H1 (cell line): ENCODE measurements around the gene TRNAU1AP. TPM values are rescaled to one million over a fixed set of nuclear protein-coding genes. Genes with fewer than 3 reads are reported as not detected.

Experiments used
- CTCF ChIA-PET: fragments of 300-600 bp; sonication (Branson Sonifier 250); formaldehyde crosslinking; loops from one replicate; lab custom pipeline; 2021; ENCODE audit not compliant: partially characterized antibody; lab: Charles Lee
- POLR2A ChIA-PET: fragments of 300-600 bp; sonication (Branson Sonifier 250); formaldehyde crosslinking; loops from one replicate; lab custom pipeline; 2021; ENCODE audit warnings: inconsistent platforms; ENCODE audit not compliant: partially characterized antibody; lab: Charles Lee
- DNase-seq, 2 experiments: peaks; one replicate each; pipeline versions ENCODE4 v3.0.0 to v3.0.0-alpha.2; 2010 to 2022; ENCODE audit warnings: low spot score in 2 of 2, low read depth in 1 of 2, mixed read lengths in 1 of 2
- FAIRE-seq: peaks from 2 replicates; lab custom pipeline; 2011; peaks lifted over from hg19 to GRCh38; lab: Jason Lieb, UNC
- H2AFZ ChIP-seq: 2 replicates; pipeline ENCODE4 v1.8.1; 2012; ENCODE audit warnings: low read length, inconsistent platforms
- H2AK5ac ChIP-seq: 2 replicates; pipeline ENCODE4 v1.6.1; 2013; ENCODE audit warnings: low read depth, low read length
- H2BK120ac ChIP-seq: replicated peaks from 2 replicates; pipeline ENCODE3; 2013; ENCODE audit warnings: low read depth, low read length, inconsistent platforms
- H2BK12ac ChIP-seq: 2 replicates; pipeline ENCODE4 v1.6.1; 2013; ENCODE audit warnings: low read depth, low read length
- H2BK15ac ChIP-seq: 2 replicates; pipeline ENCODE4 v1.6.1; 2013; ENCODE audit warnings: low read length
- H2BK20ac ChIP-seq: 2 replicates; pipeline ENCODE4 v1.6.1; 2013; ENCODE audit warnings: low read length
- H2BK5ac ChIP-seq: 2 replicates; pipeline ENCODE4 v1.6.1; 2013; ENCODE audit warnings: low read depth, low read length
- H3K14ac ChIP-seq: 2 replicates; pipeline ENCODE4 v1.6.1; 2013; ENCODE audit warnings: inconsistent platforms; ENCODE audit not compliant: insufficient read length
- H3K18ac ChIP-seq: 2 replicates; pipeline ENCODE4 v1.6.1; 2013; ENCODE audit warnings: low read length; ENCODE audit errors: extremely low read depth
- H3K23ac ChIP-seq: 2 replicates; pipeline ENCODE4 v1.6.1; 2013; ENCODE audit warnings: inconsistent platforms; ENCODE audit not compliant: insufficient read length
- H3K23me2 ChIP-seq: 2 replicates; pipeline ENCODE4 v1.6.1; 2013; ENCODE audit warnings: low read depth, low read length
- H3K27ac ChIP-seq: 2 replicates; pipeline ENCODE4 v1.6.1; 2011; ENCODE audit warnings: low read depth, low read length, inconsistent platforms
- H3K27me3 ChIP-seq, 4 experiments: replicated peaks in 1 of 4; 1 replicate in 1 of 4; 2 replicates in 3 of 4; pipeline versions ENCODE4 v1.6.1 to v1.8.1; 2011 to 2013; ENCODE audit warnings: low read length in 3 of 4, mild to moderate bottlenecking in 3 of 4, inconsistent platforms in 2 of 4, mixed read lengths in 2 of 4, moderate library complexity in 1 of 4; ENCODE audit not compliant: control insufficient read depth in 3 of 4, insufficient read depth in 3 of 4; ENCODE audit errors: extremely low read depth in 1 of 4
- H3K36me3 ChIP-seq, 4 experiments: 2 replicates each; pipeline versions ENCODE4 v1.6.1 to v1.8.1; 2011 to 2013; ENCODE audit warnings: mild to moderate bottlenecking in 4 of 4, low read length in 3 of 4, moderate library complexity in 2 of 4, control low read depth in 1 of 4, inconsistent platforms in 1 of 4; ENCODE audit not compliant: insufficient read depth in 4 of 4, control insufficient read depth in 2 of 4
- H3K4ac ChIP-seq: replicated peaks from 2 replicates; pipeline ENCODE3; 2013; ENCODE audit warnings: low read length, low read depth, mixed read lengths, inconsistent platforms; ENCODE audit not compliant: insufficient read length
- H3K4me1 ChIP-seq, 4 experiments: replicated peaks in 1 of 4; 1 replicate in 1 of 4; 2 replicates in 3 of 4; pipeline versions ENCODE4 v1.6.1 to v1.8.1; 2011 to 2013; ENCODE audit warnings: low read length in 3 of 4, inconsistent platforms in 2 of 4, mixed read lengths in 1 of 4; ENCODE audit not compliant: insufficient read depth in 4 of 4, control insufficient read depth in 3 of 4
- H3K4me2 ChIP-seq, 2 experiments: 2 replicates each; pipeline versions ENCODE4 v1.6.1 to v1.8.1; 2011 to 2013; ENCODE audit warnings: low read depth in 2 of 2, low read length in 2 of 2, control low read depth in 1 of 2, inconsistent platforms in 1 of 2, mild to moderate bottlenecking in 1 of 2; ENCODE audit not compliant: insufficient read depth in 1 of 2
- H3K4me3 ChIP-seq, 4 experiments: fragments of 200-600, 300-600 bp in 1 of 4; sonication (generic), shearing (Covaris generic), sonication (Bioruptor Twin) in 1 of 4; 2 replicates each; pipeline versions ENCODE4 v1.5.1 to v1.8.1; 2011 to 2016; ENCODE audit warnings: low read length in 4 of 4, low read depth in 3 of 4, control low read depth in 2 of 4, inconsistent platforms in 2 of 4, mild to moderate bottlenecking in 2 of 4, mixed read lengths in 1 of 4, moderate library complexity in 1 of 4; ENCODE audit not compliant: insufficient read depth in 2 of 4; ENCODE audit errors: extremely low read depth in 1 of 4
- H3K56ac ChIP-seq: replicated peaks from 2 replicates; pipeline ENCODE3; 2013; ENCODE audit warnings: low read depth, mild to moderate bottlenecking, mixed read lengths, low read length, inconsistent platforms; ENCODE audit not compliant: insufficient read length
- H3K79me1 ChIP-seq: 2 replicates; pipeline ENCODE4 v1.6.1; 2013; ENCODE audit warnings: low read depth, low read length, control low read depth
- H3K79me2 ChIP-seq, 2 experiments: 2 replicates each; pipeline versions ENCODE4 v1.6.1 to v1.8.1; 2012 to 2013; ENCODE audit warnings: low read length in 2 of 2, mild to moderate bottlenecking in 2 of 2, inconsistent platforms in 1 of 2; ENCODE audit not compliant: insufficient read depth in 2 of 2, control insufficient read depth in 1 of 2
- H3K9ac ChIP-seq, 4 experiments: replicated peaks in 1 of 4; 1 replicate in 1 of 4; 2 replicates in 3 of 4; pipeline versions ENCODE4 v1.6.1 to v1.8.1; 2011 to 2013; ENCODE audit warnings: low read depth in 3 of 4, low read length in 3 of 4, control low read depth in 2 of 4, mild to moderate bottlenecking in 2 of 4, moderate library complexity in 2 of 4, inconsistent platforms in 1 of 4; ENCODE audit errors: extremely low read depth in 1 of 4
- H3K9me3 ChIP-seq, 2 experiments: 2 replicates each; pipeline versions ENCODE4 v1.6.1 to v1.8.1; 2012 to 2013; ENCODE audit warnings: mild to moderate bottlenecking in 2 of 2, moderate library complexity in 2 of 2, control low read depth in 1 of 2, inconsistent platforms in 1 of 2, low read depth in 1 of 2, low read length in 1 of 2, mixed read lengths in 1 of 2; ENCODE audit not compliant: insufficient read depth in 2 of 2
- H4K20me1 ChIP-seq, 2 experiments: replicated peaks in 1 of 2; 2 replicates each; pipeline versions ENCODE3 to v1.8.1; 2011 to 2013; ENCODE audit warnings: inconsistent platforms in 2 of 2, low read length in 2 of 2, mild to moderate bottlenecking in 1 of 2; ENCODE audit not compliant: insufficient read depth in 2 of 2, control insufficient read depth in 1 of 2
- H4K5ac ChIP-seq: 2 replicates; pipeline ENCODE4 v1.6.1; 2013; ENCODE audit warnings: low read length, low read depth, mixed read lengths, inconsistent platforms; ENCODE audit not compliant: insufficient read length
- H4K8ac ChIP-seq: 2 replicates; pipeline ENCODE4 v1.8.0; 2013; ENCODE audit warnings: mild to moderate bottlenecking, moderate library complexity, low read length, inconsistent platforms; ENCODE audit not compliant: insufficient read depth; ENCODE audit errors: extremely low read depth
- H4K91ac ChIP-seq: replicated peaks from 2 replicates; pipeline ENCODE3; 2013; ENCODE audit warnings: low read length, mixed read lengths, inconsistent platforms; ENCODE audit not compliant: insufficient read length
- KDM5A ChIP-seq: fragments of 200-600 bp; IDR thresholded peaks from 2 replicates; pipeline ENCODE4 v1.7.1; 2012; ENCODE audit warnings: mild to moderate bottlenecking, low read length, inconsistent platforms, mixed read lengths
- WGBS, 2 experiments: shearing (Covaris generic) in 1 of 2; methylation state at CpG; one replicate each; pipeline versions ENCODE4 v1.1.6 to v1.1.7; 2013 to 2015; ENCODE audit warnings: low lambda C conversion rate in 2 of 2, mixed read lengths in 2 of 2, inconsistent platforms in 1 of 2, low coverage in 1 of 2, missing lambda C conversion rate in 1 of 2; ENCODE audit not compliant: insufficient replicate concordance in 2 of 2, insufficient coverage in 1 of 2, insufficient read length in 1 of 2; ENCODE audit errors: extremely low coverage in 1 of 2, missing lambda C conversion rate in 1 of 2; 5-methylcytosine and 5-hydroxymethylcytosine counted together
- polyA plus RNA-seq, 7 experiments: library from polyadenylated mRNA; depleted of rRNA in 3 of 7; stranded (reverse) in 5 of 7; unstranded in 2 of 7; fragments of >200 nt in 5 of 7; fragments of 200-250 nt in 2 of 7; gene quantifications; 1 replicate in 5 of 7; 2 replicates in 1 of 7; 4 replicates in 1 of 7; pipeline versions ENCODE4 v1.2.1 to v1.2.3, GENCODE V29; 2011 to 2013; ENCODE audit warnings: missing spikeins in 2 of 7, mixed read lengths in 2 of 7
- total RNA-seq: library from RNA; stranded (reverse); fragmentation: NEBNext Ultra II Directional; extraction: Animal tissue kit (Norgen Biotek cat#: 25700); gene quantifications from 2 replicates; pipeline ENCODE4 v1.2.1, GENCODE V29; 2021

TRNAU1AP gene
- total and polyA plus RNA-seq, 2 of the 8 experiments (the other 6 are each of a cell fraction or from before 2014, with no cell fraction given): 35.2 to 37.1 TPM

DNA sequence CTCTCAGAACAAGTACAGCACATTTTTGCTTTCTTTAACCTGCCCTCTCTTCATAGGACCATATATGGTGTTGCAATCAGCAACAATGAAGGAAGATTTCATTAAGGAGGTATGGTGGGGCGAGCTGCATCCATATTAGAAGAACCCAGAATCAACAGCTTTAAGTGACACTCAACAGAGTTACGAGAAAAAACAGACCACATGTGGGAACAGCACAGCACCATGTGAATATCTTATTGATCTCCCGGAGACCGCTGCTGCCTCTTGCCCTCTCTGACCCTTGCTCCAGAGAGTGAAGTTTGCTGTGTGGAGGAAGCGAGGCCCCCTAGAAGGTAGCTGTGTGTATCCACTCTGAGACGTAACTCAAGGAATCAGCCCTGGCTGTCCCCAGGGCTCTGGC lies 52.1 kb downstream of the TRNAU1AP start:
- H4K5ac ChIP-seq: no peak overlapping the region
- no peak overlapping the region for H3K9ac ChIP-seq
- no peak overlapping the region for H3K14ac ChIP-seq
- H4K8ac ChIP-seq: no peak overlapping the region; the same call in 1 of the 2 replicates
- POLR2A ChIA-PET: interaction anchor here (0.9 to 21.8 kb wide), 11 partner anchors 11 to 185 kb away, joined by 3 to 473 read pairs (median 3); partner anchors contain the start of gene RCC1
- H3K79me2 ChIP-seq: no peaks in the 10 kb centered on the region
- H3K36me3 ChIP-seq: peaks cover 0 to 18% (median 5%) of the 10 kb centered on the region in 4 experiments; a peak in 5 of 8 replicates
- H2BK20ac ChIP-seq: no peak overlapping the region
- no peak for TF ChIP-seq KDM5A
- H3K4me3 ChIP-seq: no peak overlapping the region
- FAIRE-seq (no peak), DNase-seq (no peak)
- H4K20me1 ChIP-seq: no peaks in the 10 kb centered on the region
- H3K23ac ChIP-seq: no peak overlapping the region
- 0 out of 7 replicates have a peak, but pooled peaks cover 0 to 2% (median 0%) of the 10 kb centered on the region in 4 experiments for H3K4me1 ChIP-seq
- no peak overlapping the region for H3K56ac ChIP-seq
- H2BK120ac ChIP-seq: no peak overlapping the region
- H3K4me2 ChIP-seq: no peak overlapping the region
- H3K9me3 ChIP-seq: no peaks in the 10 kb centered on the region
- H3K4ac ChIP-seq: no peak overlapping the region
- no peaks in the 10 kb centered on the region for H3K27me3 ChIP-seq
- H3K27ac ChIP-seq: no peak overlapping the region
- no peak overlapping the region for H2AFZ ChIP-seq
- H2BK5ac ChIP-seq: 0 out of 2 replicates have a peak overlapping the region, but pooled peaks have one; percentile 1
- no peak overlapping the region for H4K91ac ChIP-seq
- H3K23me2 ChIP-seq: no peaks in the 10 kb centered on the region
- H2BK15ac ChIP-seq: no peak overlapping the region
- no peak overlapping the region for H2BK12ac ChIP-seq
- CTCF ChIA-PET: interaction anchor here (0.6 to 6.9 kb wide), 18 partner anchors 9 to 272 kb away, joined by 3 to 73 read pairs (median 4); partner anchors contain the start of gene TRNAU1AP
- no peaks in the 10 kb centered on the region for H3K79me1 ChIP-seq
- H2AK5ac ChIP-seq: no peak overlapping the region
- WGBS, 2 experiments: 89% methylated on average over 6 of the region's 6 CpGs; no CpG with 5 or more reads in 1 of the 2 experiments
- H3K18ac ChIP-seq: no peak overlapping the region
